ENCODE measurements around the gene ABCG5. TPM values are rescaled to one million over a fixed set of nuclear protein-coding genes. Genes with fewer than 3 reads are reported as not detected.
A peak's percentile ranks its signal among the peaks of the same experiment; 100 is the strongest.

ABCG5 gene
- total RNA-seq, 2 donors from 2014 or later: not detected

- Histone ChIP-seq H3K27ac (ENCODE audit: low read depth, low read length) (no peak overlapping the region), H3K4me3 (ENCODE audit: low read length) (no peak overlapping the region), H3K9me3 (ENCODE audit: control insufficient read depth, low read length) (no peaks in the 10 kb centered on the region), H3K9ac (ENCODE audit: extremely low read depth, low read length, poor library complexity, severe bottlenecking) (no peak overlapping the region), H3K4me1 (ENCODE audit: control insufficient read depth, insufficient read depth, low read length) (no peaks in the 10 kb centered on the region), H3K27me3 (ENCODE audit: control insufficient read depth, insufficient read depth, low read length, poor library complexity, severe bottlenecking) (peaks cover 6% of the 10 kb centered on the region), H3K36me3 (ENCODE audit: control insufficient read depth, insufficient read depth, low read length) (no peaks in the 10 kb centered on the region)
- no peaks in the 10 kb centered on the region for H3K4me1 Mint-ChIP-seq
- WGBS, 2 experiments (ENCODE audit: insufficient coverage in 1 of 2, insufficient read length in 1 of 2): 80 to 85% methylated on average over 1 to 4 of the region's 4 CpGs
- peaks cover 2% of the 10 kb centered on the region for H3K27me3 Mint-ChIP-seq (ENCODE audit: insufficient read depth)
- H3K4me3 Mint-ChIP-seq: no peak overlapping the region
- H3K36me3 Mint-ChIP-seq (ENCODE audit: low read depth): no peaks in the 10 kb centered on the region
- no peak overlapping the region for H3K27ac Mint-ChIP-seq
- no peak for TF ChIP-seq CTCF (conservative IDR thresholded peaks at IDR 0.05)
- H3K9me3 Mint-ChIP-seq: no peaks in the 10 kb centered on the region
- no peak for DNase-seq
Measured at GRCh38 chr2:43837033-43837432, 1.6 kb downstream of the ABCG5 start.

GRCh38 chr2:43832457-43832856 is 6.2 kb downstream of the ABCG5 start:
- Histone ChIP-seq H3K4me3 (ENCODE audit: low read length) (peak overlapping the region; percentile 62), H3K36me3 (ENCODE audit: control insufficient read depth, insufficient read depth, low read length) (no peaks in the 10 kb centered on the region), H3K9ac (ENCODE audit: extremely low read depth, low read length, poor library complexity, severe bottlenecking) (no peak overlapping the region), H3K27me3 (ENCODE audit: control insufficient read depth, insufficient read depth, low read length, poor library complexity, severe bottlenecking) (peaks cover 31% of the 10 kb centered on the region), H3K27ac (ENCODE audit: low read depth, low read length) (no peak overlapping the region), H3K9me3 (ENCODE audit: control insufficient read depth, low read length) (no peaks in the 10 kb centered on the region), H3K4me1 (ENCODE audit: control insufficient read depth, insufficient read depth, low read length) (no peaks in the 10 kb centered on the region)
- Mint-ChIP-seq H3K27ac (no peak overlapping the region), H3K36me3 (ENCODE audit: low read depth) (no peaks in the 10 kb centered on the region), H3K27me3 (ENCODE audit: insufficient read depth) (peaks cover 7% of the 10 kb centered on the region), H3K4me1 (no peaks in the 10 kb centered on the region), H3K9me3 (no peaks in the 10 kb centered on the region), H3K4me3 (peak overlapping the region; percentile 44)
- 71 to 76% methylated on average over 3 of the region's 3 CpGs for WGBS, 2 experiments (ENCODE audit: insufficient coverage in 1 of 2, insufficient read length in 1 of 2)
- no peak for TF ChIP-seq CTCF (conservative IDR thresholded peaks at IDR 0.05)
- DNase-seq: no peak

- Histone ChIP-seq H3K9me3 (ENCODE audit: control insufficient read depth, low read length) (no peaks in the 10 kb centered on the region), H3K4me1 (ENCODE audit: control insufficient read depth, insufficient read depth, low read length) (no peaks in the 10 kb centered on the region), H3K9ac (ENCODE audit: extremely low read depth, low read length, poor library complexity, severe bottlenecking) (no peak overlapping the region), H3K4me3 (ENCODE audit: low read length) (peak overlapping the region; percentile 64), H3K27ac (ENCODE audit: low read depth, low read length) (no peak overlapping the region), H3K27me3 (ENCODE audit: control insufficient read depth, insufficient read depth, low read length, poor library complexity, severe bottlenecking) (peaks cover 31% of the 10 kb centered on the region), H3K36me3 (ENCODE audit: control insufficient read depth, insufficient read depth, low read length) (no peaks in the 10 kb centered on the region)
- no peak overlapping the region for H3K27ac Mint-ChIP-seq
- no peaks in the 10 kb centered on the region for H3K36me3 Mint-ChIP-seq (ENCODE audit: low read depth)
- no peaks in the 10 kb centered on the region for H3K9me3 Mint-ChIP-seq
- no peak for DNase-seq
- TF ChIP-seq CTCF (conservative IDR thresholded peaks at IDR 0.05): no peak
- H3K4me1 Mint-ChIP-seq: no peaks in the 10 kb centered on the region
- peak overlapping the region; percentile 44 for H3K4me3 Mint-ChIP-seq
- peaks cover 7% of the 10 kb centered on the region for H3K27me3 Mint-ChIP-seq (ENCODE audit: insufficient read depth)
- WGBS, 2 experiments (ENCODE audit: insufficient coverage in 1 of 2, insufficient read length in 1 of 2): 28 to 60% methylated on average over 6 to 54 of the region's 54 CpGs
Measured at GRCh38 chr2:43831543-43832294, 6.9 kb downstream of the ABCG5 start.
